Hematopoietic multipotent progenitor cell treated with erythropoietin and hydrocortisone succinate and interleukin-3 and kit ligand, for 15 days (in vitro differentiated cells): Measurements from ENCODE around the gene SACM1L.
A peak's percentile ranks its signal among the peaks of the same experiment; 100 is the strongest.
"Not testable (repeated sequence)": the region's sequence is repeated elsewhere in the genome, so short reads cannot be mapped to it uniquely, and the experiment has no call there.

Source experiments
- DNase-seq: peaks from one replicate; pipeline ENCODE4 v3.0.0-alpha.2; 2015; ENCODE audit warnings: low spot score

SACM1L gene

DNA sequence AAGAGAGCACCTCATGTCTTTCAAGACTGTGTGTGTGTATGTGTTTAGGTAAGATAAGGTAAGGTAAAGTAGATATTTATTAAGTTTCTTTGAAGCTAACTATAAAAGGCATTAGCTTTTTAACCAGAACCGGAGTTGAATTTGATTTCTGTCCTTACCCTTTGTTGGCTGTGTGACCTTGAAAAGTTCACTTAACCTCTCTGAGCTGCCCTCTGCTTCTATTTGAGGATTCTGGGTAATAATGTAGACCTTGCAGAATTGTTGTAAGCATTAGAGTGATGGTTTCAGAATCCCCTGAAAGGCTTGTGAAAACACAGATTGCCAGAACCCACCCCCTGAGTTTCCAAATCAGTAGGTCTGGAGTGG lies 21.6 kb upstream of the SACM1L start:
- DNase-seq, result no peak

- DNase-seq, result no peak
Observed at GRCh38 chr3:45670436-45670835, 18.8 kb upstream of the SACM1L start.

- DNase-seq, result no peak
Observed at GRCh38 chr3:45670991-45671390, 18.2 kb upstream of the SACM1L start.

DNA sequence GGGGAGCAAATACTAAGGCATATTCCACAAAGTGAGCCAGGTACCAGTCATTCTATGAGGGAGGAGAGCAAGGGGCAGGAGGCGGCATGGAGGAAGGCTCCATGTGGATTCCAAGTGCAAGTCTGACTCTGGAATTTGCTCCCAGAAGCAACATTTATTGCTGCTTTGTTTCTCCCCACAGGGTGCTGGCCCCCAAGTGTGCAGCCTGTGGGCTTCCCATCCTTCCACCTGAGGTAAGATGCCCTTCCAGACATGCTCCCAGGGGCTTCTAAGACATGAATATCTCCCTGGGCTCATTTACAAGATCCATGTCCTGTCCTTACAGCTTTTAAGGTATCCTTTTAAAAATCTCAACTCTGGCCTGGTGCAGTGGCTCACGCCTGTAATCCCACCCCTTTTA lies 15.9 kb upstream of the SACM1L start:
- DNase-seq, result no peak

GRCh38 chr3:45676325-45677032 lies 12.7 kb upstream of the SACM1L start:
- DNase-seq, result no peak

- DNase-seq, result no peak
Observed at GRCh38 chr3:45677033-45677446, 12.2 kb upstream of the SACM1L start.

GRCh38 chr3:45677841-45678240 lies 11.4 kb upstream of the SACM1L start:
- no peak for DNase-seq

DNA sequence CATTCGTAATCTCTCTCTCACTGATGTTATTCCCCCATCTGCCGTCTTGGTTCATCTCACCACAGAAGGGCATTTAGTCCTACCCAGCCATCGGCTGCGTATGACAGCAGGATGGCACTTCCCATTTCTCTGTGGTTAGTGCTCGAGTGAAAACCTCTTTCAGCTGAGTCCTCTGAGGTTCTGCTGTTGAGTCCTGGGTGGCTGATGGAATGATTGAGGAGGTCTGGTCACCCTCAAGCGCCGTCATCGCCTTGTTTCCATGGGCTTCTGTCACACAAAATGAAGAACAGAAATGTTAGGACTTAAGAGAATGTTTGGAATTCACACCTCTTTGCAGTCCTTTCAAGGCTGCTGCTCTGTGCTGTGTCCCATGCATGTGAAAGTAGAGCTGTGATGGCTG lies 9.4 kb upstream of the SACM1L start:
- DNase-seq, result no peak

DNA sequence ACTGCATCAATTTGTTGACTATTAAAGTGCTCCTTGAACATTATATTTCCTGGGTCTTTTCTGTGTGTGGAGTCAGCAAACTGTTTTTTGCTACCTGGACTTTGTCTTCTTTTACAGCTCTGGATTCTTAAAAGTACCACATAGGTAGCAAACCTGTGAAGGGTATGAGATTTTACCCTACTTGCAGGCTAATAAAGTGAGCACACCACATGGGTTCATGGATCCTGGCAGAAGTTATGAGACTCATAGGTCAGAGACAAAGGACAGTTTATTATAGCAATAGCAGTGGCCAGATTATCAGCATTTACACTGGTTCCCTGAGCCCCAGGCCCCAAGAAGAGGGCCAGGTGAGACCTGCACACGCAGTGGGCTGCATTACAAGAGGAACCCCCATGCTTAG lies 8.0 kb upstream of the SACM1L start:
- no peak for DNase-seq

DNA sequence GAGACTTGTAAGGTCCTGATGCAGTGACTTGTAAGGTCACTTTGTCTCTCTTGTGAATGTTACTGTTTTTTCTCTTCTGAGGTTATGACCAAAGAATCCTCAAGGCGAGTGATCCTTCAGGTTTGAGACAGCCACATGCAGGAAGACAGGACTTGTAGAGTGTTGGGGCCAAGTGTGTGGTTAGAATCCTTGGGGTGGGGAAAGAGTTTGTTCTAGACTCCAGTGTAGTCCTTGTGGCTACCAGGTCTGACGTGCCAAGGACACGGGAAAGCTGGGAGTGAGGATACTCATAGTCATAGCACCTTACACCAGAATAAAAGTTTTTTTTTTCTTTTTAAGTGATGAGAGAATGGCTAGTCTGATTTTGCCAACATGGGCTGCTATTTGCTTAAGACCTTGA lies 7.3 kb upstream of the SACM1L start:
- DNase-seq, result no peak

GRCh38 chr3:45682311-45682710 lies 6.9 kb upstream of the SACM1L start:
- no peak for DNase-seq

DNA sequence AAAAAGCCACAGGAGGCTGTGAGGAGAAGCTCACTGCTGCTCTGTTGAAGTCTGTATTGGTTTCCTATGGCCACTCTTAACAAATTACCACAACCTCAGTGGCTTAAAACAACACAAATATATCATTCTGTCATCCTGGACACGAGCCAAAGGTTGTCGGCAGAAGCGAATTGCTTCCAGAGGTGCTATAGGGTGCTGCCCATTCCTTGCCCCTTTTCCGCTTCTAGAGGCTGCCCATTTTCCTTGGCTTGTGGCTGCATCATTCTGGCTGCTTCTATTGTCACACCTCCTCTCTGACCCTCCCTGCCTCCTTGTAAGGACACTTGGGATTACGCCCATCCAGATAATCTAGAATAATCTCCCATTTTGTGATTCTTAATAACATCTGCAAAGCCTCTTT lies 6.4 kb upstream of the SACM1L start:
- no peak for DNase-seq

DNA sequence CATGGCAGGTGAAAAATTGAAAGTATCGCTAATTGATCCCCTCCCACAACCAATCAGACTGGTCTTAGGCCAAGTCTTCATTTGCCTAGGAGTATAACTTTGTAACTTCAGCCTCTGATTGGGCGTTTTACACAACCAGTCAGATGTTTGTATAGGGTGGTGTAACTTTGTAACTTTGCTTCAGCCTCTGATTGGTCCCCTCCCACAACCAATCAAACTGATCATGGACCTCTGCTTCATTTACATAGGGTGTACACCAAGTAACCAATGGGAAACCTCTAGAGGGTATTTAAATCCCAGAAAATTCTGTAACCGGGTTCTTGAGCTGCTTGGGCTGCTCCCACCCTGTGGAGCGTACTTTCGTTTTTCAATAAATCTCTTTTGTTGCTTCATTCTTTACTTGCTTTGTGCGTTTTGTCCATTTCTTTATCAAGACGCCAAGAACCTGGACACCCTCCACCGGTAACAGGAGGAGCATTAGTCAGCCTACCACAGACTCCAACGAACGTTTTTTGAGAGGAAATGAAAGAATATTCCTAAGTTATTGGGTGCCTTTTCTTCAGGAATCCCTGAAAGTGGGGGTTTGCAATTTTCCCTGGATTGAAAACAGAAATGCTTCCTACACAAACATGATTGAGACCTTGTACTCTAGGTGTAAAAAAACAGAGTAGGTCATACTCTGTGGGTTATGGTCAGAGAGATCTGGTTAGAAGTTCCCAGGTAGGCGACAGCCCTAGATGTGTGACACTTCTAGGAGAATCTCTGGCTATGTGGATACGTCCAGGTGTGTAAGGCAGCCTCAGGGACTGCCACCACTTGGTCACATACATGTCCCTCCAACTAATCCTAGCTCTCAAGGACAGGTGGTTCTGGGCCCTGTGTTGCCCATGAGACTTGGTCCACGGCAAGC lies 5.5 kb upstream of the SACM1L start:
- DNase-seq, result no peak

GRCh38 chr3:45684327-45684892 lies 4.8 kb upstream of the SACM1L start:
- no peak for DNase-seq

- not testable (repeated sequence) for DNase-seq
Observed at GRCh38 chr3:45685722-45686121, 3.5 kb upstream of the SACM1L start.

GRCh38 chr3:45686850-45687249 lies 2.3 kb upstream of the SACM1L start:
- no peak for DNase-seq

- no peak for DNase-seq
Observed at GRCh38 chr3:45687828-45688193, 1.4 kb upstream of the SACM1L start.

GRCh38 chr3:45688194-45688881 lies 858 bp upstream of the SACM1L start:
- DNase-seq, result no peak

GRCh38 chr3:45689787-45690145 lies 570 bp downstream of the SACM1L start:
- peak; percentile 19 for DNase-seq

DNA sequence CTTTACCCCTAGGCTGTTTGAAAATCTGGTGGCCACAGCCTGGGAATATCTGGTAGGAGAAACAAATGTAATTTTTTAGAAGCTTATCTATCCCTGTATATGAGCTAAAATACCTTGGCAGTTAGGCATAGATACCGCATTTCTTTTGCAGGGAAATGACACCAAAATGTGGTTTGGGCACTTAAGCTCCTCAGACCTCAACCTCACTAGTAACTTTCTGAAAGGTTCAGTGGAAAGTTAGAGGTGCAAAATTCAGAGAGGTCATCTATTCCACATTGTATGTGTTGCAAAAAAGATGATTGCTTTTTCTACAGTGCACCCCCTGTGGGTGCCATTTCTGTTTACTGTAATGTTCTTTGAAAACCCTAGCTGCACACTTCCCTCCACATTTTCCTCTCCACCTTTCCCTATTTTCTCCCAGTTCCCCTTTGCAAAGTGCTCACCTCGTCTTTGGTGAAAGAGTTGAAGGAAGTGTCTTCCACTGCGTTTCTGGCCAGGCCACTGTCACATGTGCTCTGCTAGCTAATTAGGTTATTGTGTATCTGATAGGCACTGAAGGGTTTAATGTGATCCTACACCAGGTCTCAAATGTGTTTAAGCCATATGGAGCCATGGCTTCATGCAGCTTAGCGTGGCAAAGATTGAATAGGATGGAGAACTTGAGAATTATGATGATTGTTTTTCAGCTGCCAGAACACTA lies 1.3 kb downstream of the SACM1L start:
- DNase-seq, result no peak

DNA sequence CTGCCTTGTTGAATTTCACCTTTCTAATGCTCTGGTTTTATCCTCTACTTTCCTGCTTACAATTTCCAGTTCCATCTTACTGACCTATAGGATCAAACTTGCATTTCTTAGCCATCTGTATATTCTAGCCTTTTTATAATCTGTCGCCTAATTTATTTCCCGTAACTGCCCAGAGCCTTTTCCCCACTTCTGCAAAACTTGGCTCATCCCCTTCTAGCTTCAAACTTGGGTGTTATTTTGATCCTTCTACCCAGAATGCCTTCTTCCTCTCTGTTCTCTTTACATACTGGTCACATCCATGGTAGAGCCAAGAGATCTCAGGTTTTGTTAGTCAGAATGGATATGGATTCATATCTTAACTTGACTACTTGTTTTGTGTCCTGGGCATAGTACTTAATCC lies 2.6 kb downstream of the SACM1L start:
- DNase-seq, result no peak

DNA sequence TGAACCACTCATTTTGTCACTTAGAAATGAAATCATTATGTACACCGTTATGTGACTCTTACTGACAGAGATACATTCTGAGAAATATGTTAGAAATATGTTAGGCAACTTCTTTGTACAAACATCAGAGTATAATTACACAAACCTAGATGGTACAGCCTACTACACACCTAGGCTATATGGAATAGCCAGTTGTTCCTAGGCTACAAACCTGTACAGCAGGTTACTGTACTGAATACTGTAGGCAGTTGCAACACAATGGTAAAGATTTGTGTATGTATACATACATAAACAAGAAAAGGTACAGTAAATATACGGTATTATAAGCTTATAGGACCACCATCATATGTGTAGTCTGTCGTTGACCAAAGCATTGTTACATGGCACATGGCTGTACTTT lies 3.7 kb downstream of the SACM1L start:
- no peak for DNase-seq
